GM19328 (cell line): ENCODE data around the gene DPEP2NB.
"Not testable (repeated sequence)": the region's sequence is repeated elsewhere in the genome, so short reads cannot be mapped to it uniquely, and the experiment has no call there.

Experiments used
- ATAC-seq: cut with Tn5 transposase; IDR thresholded peaks from one replicate; pipeline ENCODE4 v1.9.1; 2021; ENCODE audit warnings: mild to moderate bottlenecking, moderate library complexity; ENCODE audit not compliant: unreplicated experiment

The DPEP2NB gene

GRCh38 chr16:67987460-67988160 lies 28.1 kb downstream of the DPEP2NB start:
- ATAC-seq = no peak

- no peak for ATAC-seq
These were observed 28.8 kb downstream of the DPEP2NB start for GRCh38 chr16:67986949-67987348.

GRCh38 chr16:67982011-67982696 lies 33.6 kb downstream of the DPEP2NB start:
- ATAC-seq = no peak

GRCh38 chr16:67979955-67980678 lies 35.6 kb downstream of the DPEP2NB start, which contains the start of gene DPEP3:
DPEP3 (minus strand) TSS chr16:67980499; CDS start chr16:67980380, 119 bp downstream.
- no peak for ATAC-seq

GRCh38 chr16:67977469-67978227 lies 38.1 kb downstream of the DPEP2NB start:
- ATAC-seq = no peak

GRCh38 chr16:67977005-67977404 lies 38.7 kb downstream of the DPEP2NB start:
- no peak for ATAC-seq

GRCh38 chr16:67976205-67976604 lies 39.5 kb downstream of the DPEP2NB start:
- ATAC-seq = no peak

- no peak for ATAC-seq
These were observed 40.2 kb downstream of the DPEP2NB start for GRCh38 chr16:67975321-67976105.

- ATAC-seq = not testable (repeated sequence)
These were observed 43.4 kb downstream of the DPEP2NB start for GRCh38 chr16:67972285-67972684.

GRCh38 chr16:67971111-67971510 lies 44.6 kb downstream of the DPEP2NB start:
- no peak for ATAC-seq

- ATAC-seq = no peak
These were observed 46.3 kb downstream of the DPEP2NB start for GRCh38 chr16:67969254-67970039.

GRCh38 chr16:67968400-67969253 lies 47.1 kb downstream of the DPEP2NB start, which contains the start of gene SLC12A4:
SLC12A4 (minus strand) TSS chr16:67968637; CDS start chr16:67968553, 84 bp downstream.
- ATAC-seq = peak; percentile 78

GRCh38 chr16:67967958-67968399 lies 47.7 kb downstream of the DPEP2NB start:
- ATAC-seq = peak; percentile 14

GRCh38 chr16:67967183-67967957 lies 48.3 kb downstream of the DPEP2NB start:
- no peak for ATAC-seq

- no peak for ATAC-seq
These were observed 49.0 kb downstream of the DPEP2NB start for GRCh38 chr16:67966549-67967182.

- no peak for ATAC-seq
These were observed 49.8 kb downstream of the DPEP2NB start for GRCh38 chr16:67965668-67966548.
